Measurements from ENCODE around the gene EEIG1.

Gene EEIG1

GRCh38 chr9:127958728-127959127 is 22.1 kb downstream of the EEIG1 start:
- DNase-seq, result no peak

GRCh38 chr9:127955294-127956015 is 25.3 kb downstream of the EEIG1 start:
- peak; percentile 96 for DNase-seq

GRCh38 chr9:127954831-127955293 is 25.9 kb downstream of the EEIG1 start:
- no peak for DNase-seq

GRCh38 chr9:127953768-127954505 is 26.9 kb downstream of the EEIG1 start:
- no peak for DNase-seq

GRCh38 chr9:127953154-127953553 is 27.6 kb downstream of the EEIG1 start:
- no peak for DNase-seq

GRCh38 chr9:127950513-127951289 is 30.1 kb downstream of the EEIG1 start:
- DNase-seq, result no peak

- DNase-seq, result no peak
These were observed 30.8 kb downstream of the EEIG1 start for GRCh38 chr9:127949827-127950512.

GRCh38 chr9:127947841-127948710 is 32.7 kb downstream of the EEIG1 start:
- DNase-seq, result no peak

- DNase-seq, result no peak
These were observed 34.1 kb downstream of the EEIG1 start for GRCh38 chr9:127946728-127947127.

GRCh38 chr9:127945942-127946341 is 34.8 kb downstream of the EEIG1 start:
- DNase-seq, result no peak

- no peak for DNase-seq
These were observed 35.5 kb downstream of the EEIG1 start for GRCh38 chr9:127945338-127945737.

- DNase-seq, result no peak
These were observed 36.1 kb downstream of the EEIG1 start for GRCh38 chr9:127944586-127945218.

GRCh38 chr9:127943731-127944144 is 37.1 kb downstream of the EEIG1 start:
- peak; percentile 79 for DNase-seq

GRCh38 chr9:127943011-127943662 is 37.7 kb downstream of the EEIG1 start:
- no peak for DNase-seq

GRCh38 chr9:127942216-127943010 is 38.4 kb downstream of the EEIG1 start:
- peak; percentile 80 for DNase-seq

GRCh38 chr9:127941961-127942215 is 38.9 kb downstream of the EEIG1 start:
- DNase-seq, result no peak

GRCh38 chr9:127941062-127941960 is 39.5 kb downstream of the EEIG1 start:
- no peak for DNase-seq

- DNase-seq, result no peak
These were observed 40.2 kb downstream of the EEIG1 start for GRCh38 chr9:127940593-127940992.

GRCh38 chr9:127938298-127938690 is 42.5 kb downstream of the EEIG1 start:
- DNase-seq, result no peak
